Measurements from ENCODE around the gene CTNNA3. TPM values are rescaled to one million over a fixed set of nuclear protein-coding genes. Genes with fewer than 3 reads are reported as not detected.

CTNNA3 gene
- total RNA-seq, 1 experiment from 2014 or later: not detected

DNA sequence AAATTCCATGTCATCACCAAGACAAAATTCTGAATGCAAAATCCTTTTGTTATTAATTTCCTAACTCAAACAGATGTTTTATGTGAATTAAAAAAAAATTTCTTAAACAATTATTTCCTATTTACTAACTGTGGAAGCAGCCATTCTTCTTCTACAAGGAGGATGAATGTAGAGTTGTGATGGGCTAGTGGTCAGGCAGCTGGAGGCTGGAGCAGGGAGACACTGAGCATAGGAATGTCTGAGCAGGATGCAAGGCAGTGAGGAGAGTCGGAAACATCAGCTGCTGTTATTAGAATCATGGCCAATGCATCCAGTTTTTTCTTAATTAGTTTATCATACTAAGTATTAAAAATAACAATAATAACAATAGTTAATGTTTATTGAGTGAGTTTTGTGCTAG lies 872.7 kb downstream of the CTNNA3 start:
- no peaks in the 10 kb centered on the region for H3K27me3 Mint-ChIP-seq (ENCODE audit: unreplicated experiment)
- no peaks in the 10 kb centered on the region for H3K36me3 Mint-ChIP-seq (ENCODE audit: insufficient read depth, unreplicated experiment)
- H3K9me3 Mint-ChIP-seq (ENCODE audit: low read depth, unreplicated experiment): no peaks in the 10 kb centered on the region
- no peak for DNase-seq
- intact Hi-C loops (cut with micrococcal nuclease; ENCODE audit: unreplicated experiment): loop anchor here (10.0 kb wide), 2 partner anchors 672 to 1108 kb away; no protein-coding TSS in a partner anchor
- H3K27ac Mint-ChIP-seq (ENCODE audit: unreplicated experiment): no peak overlapping the region
- no TSS peak for BruUV-seq (replicated peaks)
- TF ChIP-seq, protein P1, sequence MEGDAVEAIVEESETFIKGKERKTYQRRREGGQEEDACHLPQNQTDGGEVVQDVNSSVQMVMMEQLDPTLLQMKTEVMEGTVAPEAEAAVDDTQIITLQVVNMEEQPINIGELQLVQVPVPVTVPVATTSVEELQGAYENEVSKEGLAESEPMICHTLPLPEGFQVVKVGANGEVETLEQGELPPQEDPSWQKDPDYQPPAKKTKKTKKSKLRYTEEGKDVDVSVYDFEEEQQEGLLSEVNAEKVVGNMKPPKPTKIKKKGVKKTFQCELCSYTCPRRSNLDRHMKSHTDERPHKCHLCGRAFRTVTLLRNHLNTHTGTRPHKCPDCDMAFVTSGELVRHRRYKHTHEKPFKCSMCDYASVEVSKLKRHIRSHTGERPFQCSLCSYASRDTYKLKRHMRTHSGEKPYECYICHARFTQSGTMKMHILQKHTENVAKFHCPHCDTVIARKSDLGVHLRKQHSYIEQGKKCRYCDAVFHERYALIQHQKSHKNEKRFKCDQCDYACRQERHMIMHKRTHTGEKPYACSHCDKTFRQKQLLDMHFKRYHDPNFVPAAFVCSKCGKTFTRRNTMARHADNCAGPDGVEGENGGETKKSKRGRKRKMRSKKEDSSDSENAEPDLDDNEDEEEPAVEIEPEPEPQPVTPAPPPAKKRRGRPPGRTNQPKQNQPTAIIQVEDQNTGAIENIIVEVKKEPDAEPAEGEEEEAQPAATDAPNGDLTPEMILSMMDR (IDR thresholded peaks at IDR 0.05; ENCODE audit: unreplicated experiment): no peak
- no peak overlapping the region for H3K4me3 Mint-ChIP-seq (ENCODE audit: low read depth, unreplicated experiment)
- CTCF ChIA-PET: interaction anchor here (1.0 to 1.1 kb wide), 3 partner anchors 11 to 15 kb away, joined by 4 to 8 read pairs (median 7); no protein-coding TSS in a partner anchor
- peaks cover 46% of the 10 kb centered on the region for H3K4me1 Mint-ChIP-seq (ENCODE audit: low read depth, unreplicated experiment)

DNA sequence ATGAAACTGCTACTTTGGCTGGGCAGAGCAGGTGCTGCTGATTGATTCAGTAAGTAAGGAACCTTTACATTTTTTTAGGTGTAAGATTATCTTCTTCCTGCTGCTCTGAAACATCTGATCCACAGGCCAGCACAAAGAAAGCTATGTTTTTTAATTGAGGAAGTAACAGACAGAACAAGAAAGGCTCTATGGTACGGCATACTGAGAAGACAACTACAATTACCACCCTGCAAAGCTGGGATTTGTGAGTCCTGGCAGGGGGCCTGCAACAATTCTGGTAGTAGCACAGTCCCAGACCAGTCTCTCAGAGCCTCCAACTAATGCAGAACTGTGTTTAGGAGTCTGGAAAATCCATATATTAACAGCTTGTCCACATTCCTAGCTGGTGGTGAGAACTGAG lies 873.2 kb downstream of the CTNNA3 start:
- Mint-ChIP-seq H3K27me3 (ENCODE audit: unreplicated experiment) (no peaks in the 10 kb centered on the region), H3K4me1 (ENCODE audit: low read depth, unreplicated experiment) (peaks cover 41% of the 10 kb centered on the region), H3K36me3 (ENCODE audit: insufficient read depth, unreplicated experiment) (no peaks in the 10 kb centered on the region), H3K4me3 (ENCODE audit: low read depth, unreplicated experiment) (no peak overlapping the region), H3K9me3 (ENCODE audit: low read depth, unreplicated experiment) (no peaks in the 10 kb centered on the region), H3K27ac (ENCODE audit: unreplicated experiment) (peak overlapping the region; percentile 9)
- no TSS peak for BruUV-seq (replicated peaks)
- TF ChIP-seq, protein P1 (IDR thresholded peaks at IDR 0.05; ENCODE audit: unreplicated experiment): no peak
- CTCF ChIA-PET: interaction anchor here (1.0 to 1.1 kb wide), 3 partner anchors 11 to 15 kb away, joined by 4 to 8 read pairs (median 7); no protein-coding TSS in a partner anchor
- intact Hi-C loops (cut with micrococcal nuclease; ENCODE audit: unreplicated experiment): loop anchor here (10.0 kb wide), 2 partner anchors 672 to 1108 kb away; no protein-coding TSS in a partner anchor
- DNase-seq: peak; percentile 51

DNA sequence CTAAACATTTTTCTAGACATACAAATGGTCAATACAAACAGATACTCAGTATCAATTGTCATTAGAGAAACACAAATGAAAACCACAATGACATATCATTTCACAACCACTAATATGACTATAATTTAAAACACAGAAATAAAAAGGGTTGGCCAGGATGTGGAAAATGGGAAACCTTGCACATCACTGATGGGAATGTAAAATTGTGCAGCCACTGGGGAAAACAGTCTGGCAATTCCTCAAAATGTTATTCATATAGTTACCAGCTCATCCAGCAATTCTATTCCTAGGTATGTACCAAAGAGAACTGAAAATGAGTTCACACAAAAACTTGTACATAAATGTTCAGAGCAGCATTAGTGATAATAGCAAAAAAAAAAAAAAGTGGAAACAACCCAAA lies 876.3 kb downstream of the CTNNA3 start:
- no peak overlapping the region for H3K27ac Mint-ChIP-seq (ENCODE audit: unreplicated experiment)
- H3K36me3 Mint-ChIP-seq (ENCODE audit: insufficient read depth, unreplicated experiment): no peaks in the 10 kb centered on the region
- no peaks in the 10 kb centered on the region for H3K27me3 Mint-ChIP-seq (ENCODE audit: unreplicated experiment)
- intact Hi-C loops (cut with micrococcal nuclease; ENCODE audit: unreplicated experiment): loop anchor here (10.0 kb wide), 2 partner anchors 675 to 1105 kb away; no protein-coding TSS in a partner anchor
- H3K4me1 Mint-ChIP-seq (ENCODE audit: low read depth, unreplicated experiment): peaks cover 29% of the 10 kb centered on the region
- no peaks in the 10 kb centered on the region for H3K9me3 Mint-ChIP-seq (ENCODE audit: low read depth, unreplicated experiment)
- no TSS peak for BruUV-seq (replicated peaks)
- TF ChIP-seq, protein P1 (IDR thresholded peaks at IDR 0.05; ENCODE audit: unreplicated experiment): no peak
- DNase-seq: no peak
- CTCF ChIA-PET: no interaction called here
- no peak overlapping the region for H3K4me3 Mint-ChIP-seq (ENCODE audit: low read depth, unreplicated experiment)

DNA sequence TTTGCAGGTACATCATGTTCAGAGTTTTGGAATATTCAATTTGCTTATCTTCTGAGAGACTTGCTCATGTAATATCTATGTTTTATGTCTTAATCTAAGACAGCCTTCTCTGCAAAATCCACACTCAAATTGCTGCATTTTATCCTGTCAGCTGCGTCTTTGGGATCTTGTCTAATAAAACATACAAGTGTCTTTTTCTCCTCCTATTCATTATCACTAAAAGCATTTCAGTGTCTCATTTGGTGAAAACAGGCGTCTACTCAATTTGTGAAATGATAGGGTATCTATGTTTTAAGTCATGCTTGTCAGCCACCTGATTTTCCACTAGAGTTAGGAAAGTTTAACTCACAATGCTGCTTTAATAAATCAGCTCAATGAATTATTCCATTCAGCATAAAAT lies 882.9 kb downstream of the CTNNA3 start:
- CTCF ChIA-PET: no interaction called here

More for the DNA sequence above, 882.9 kb downstream of the CTNNA3 start:
- Mint-ChIP-seq H3K9me3 (ENCODE audit: low read depth, unreplicated experiment) (no peaks in the 10 kb centered on the region), H3K4me3 (ENCODE audit: low read depth, unreplicated experiment) (no peak overlapping the region), H3K36me3 (ENCODE audit: insufficient read depth, unreplicated experiment) (no peaks in the 10 kb centered on the region), H3K27me3 (ENCODE audit: unreplicated experiment) (no peaks in the 10 kb centered on the region), H3K27ac (ENCODE audit: unreplicated experiment) (no peak overlapping the region), H3K4me1 (ENCODE audit: low read depth, unreplicated experiment) (no peaks in the 10 kb centered on the region)
- TF ChIP-seq, protein P1 (IDR thresholded peaks at IDR 0.05; ENCODE audit: unreplicated experiment): no peak
- intact Hi-C loops (cut with micrococcal nuclease; ENCODE audit: unreplicated experiment): no loop called here
- BruUV-seq (replicated peaks): no TSS peak
- DNase-seq: no peak
